Breast epithelium (tissue), 3 donors: ENCODE measurements around the gene ALG2.

ENCODE experiments used
- POLR2AphosphoS5 ChIP-seq, 3 donors: sonication (generic); formaldehyde crosslinking; IDR thresholded peaks; one replicate each; pipeline ENCODE4 v1.6.1; 2017; ENCODE audit warnings: antibody characterized with exemption in 3 of 3
- TF ChIP-seq, protein P1 (sequence below), 3 donors: fragments of 450-650 bp; IDR thresholded peaks; one replicate each; pipeline ENCODE4 v1.5.1; 2016 to 2017; ENCODE audit warnings: antibody characterized with exemption in 3 of 3, mild to moderate bottlenecking in 3 of 3, moderate library complexity in 3 of 3

DNA sequence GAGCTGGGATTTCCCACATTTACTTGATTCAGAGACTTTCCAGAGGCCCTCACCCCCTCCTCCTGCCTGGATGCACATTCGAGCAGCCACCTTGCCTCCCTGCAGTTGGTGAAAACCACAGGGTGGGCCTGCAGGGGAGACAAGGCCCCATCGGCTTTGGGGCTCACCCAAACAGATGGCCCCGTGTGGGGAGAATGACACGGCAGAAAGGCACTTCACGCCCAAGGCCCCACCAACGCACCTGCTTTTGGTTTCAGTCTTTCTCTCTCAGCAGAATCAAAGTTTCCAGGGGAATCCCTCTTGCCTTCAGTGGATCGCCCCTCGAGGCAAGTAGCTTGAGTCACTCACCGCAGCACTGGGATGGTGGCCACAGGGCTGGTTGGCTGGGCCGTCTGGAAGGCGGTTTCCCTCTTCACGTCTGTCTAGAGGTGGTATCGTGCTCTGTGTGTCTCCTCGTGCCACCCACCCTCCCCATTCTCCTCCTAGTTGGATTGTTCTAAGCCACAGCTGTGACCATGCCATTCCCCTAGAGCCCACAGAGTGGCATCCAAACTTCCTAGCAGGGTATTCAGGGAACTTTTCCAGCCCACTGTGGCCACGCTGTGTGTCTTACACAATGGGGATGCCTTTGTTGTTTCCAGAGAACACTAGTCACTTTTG lies 32.2 kb upstream of the ALG2 start:
- no peak for TF ChIP-seq POLR2AphosphoS5 (IDR thresholded peaks at IDR 0.05)
- TF ChIP-seq, protein P1, sequence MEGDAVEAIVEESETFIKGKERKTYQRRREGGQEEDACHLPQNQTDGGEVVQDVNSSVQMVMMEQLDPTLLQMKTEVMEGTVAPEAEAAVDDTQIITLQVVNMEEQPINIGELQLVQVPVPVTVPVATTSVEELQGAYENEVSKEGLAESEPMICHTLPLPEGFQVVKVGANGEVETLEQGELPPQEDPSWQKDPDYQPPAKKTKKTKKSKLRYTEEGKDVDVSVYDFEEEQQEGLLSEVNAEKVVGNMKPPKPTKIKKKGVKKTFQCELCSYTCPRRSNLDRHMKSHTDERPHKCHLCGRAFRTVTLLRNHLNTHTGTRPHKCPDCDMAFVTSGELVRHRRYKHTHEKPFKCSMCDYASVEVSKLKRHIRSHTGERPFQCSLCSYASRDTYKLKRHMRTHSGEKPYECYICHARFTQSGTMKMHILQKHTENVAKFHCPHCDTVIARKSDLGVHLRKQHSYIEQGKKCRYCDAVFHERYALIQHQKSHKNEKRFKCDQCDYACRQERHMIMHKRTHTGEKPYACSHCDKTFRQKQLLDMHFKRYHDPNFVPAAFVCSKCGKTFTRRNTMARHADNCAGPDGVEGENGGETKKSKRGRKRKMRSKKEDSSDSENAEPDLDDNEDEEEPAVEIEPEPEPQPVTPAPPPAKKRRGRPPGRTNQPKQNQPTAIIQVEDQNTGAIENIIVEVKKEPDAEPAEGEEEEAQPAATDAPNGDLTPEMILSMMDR (IDR thresholded peaks at IDR 0.05), result no peak
